H1 (cell line): Measurements from ENCODE around the gene GTF2H1. TPM values are rescaled to one million over a fixed set of nuclear protein-coding genes. Genes with fewer than 3 reads are reported as not detected.

ENCODE experiments used
- CTCF ChIA-PET: fragments of 300-600 bp; sonication (Branson Sonifier 250); formaldehyde crosslinking; loops from one replicate; lab custom pipeline; 2021; ENCODE audit not compliant: partially characterized antibody; lab: Charles Lee
- POLR2A ChIA-PET: fragments of 300-600 bp; sonication (Branson Sonifier 250); formaldehyde crosslinking; loops from one replicate; lab custom pipeline; 2021; ENCODE audit warnings: inconsistent platforms; ENCODE audit not compliant: partially characterized antibody; lab: Charles Lee
- DNase-seq, 2 experiments: peaks; one replicate each; pipeline versions ENCODE4 v3.0.0 to v3.0.0-alpha.2; 2010 to 2022; ENCODE audit warnings: low spot score in 2 of 2, low read depth in 1 of 2, mixed read lengths in 1 of 2
- FAIRE-seq: peaks from 2 replicates; lab custom pipeline; 2011; peaks lifted over from hg19 to GRCh38; lab: Jason Lieb, UNC
- H2AFZ ChIP-seq: 2 replicates; pipeline ENCODE4 v1.8.1; 2012; ENCODE audit warnings: low read length, inconsistent platforms
- H2AK5ac ChIP-seq: 2 replicates; pipeline ENCODE4 v1.6.1; 2013; ENCODE audit warnings: low read depth, low read length
- H2BK120ac ChIP-seq: replicated peaks from 2 replicates; pipeline ENCODE3; 2013; ENCODE audit warnings: low read depth, low read length, inconsistent platforms
- H2BK12ac ChIP-seq: 2 replicates; pipeline ENCODE4 v1.6.1; 2013; ENCODE audit warnings: low read depth, low read length
- H2BK15ac ChIP-seq: 2 replicates; pipeline ENCODE4 v1.6.1; 2013; ENCODE audit warnings: low read length
- H2BK20ac ChIP-seq: 2 replicates; pipeline ENCODE4 v1.6.1; 2013; ENCODE audit warnings: low read length
- H2BK5ac ChIP-seq: 2 replicates; pipeline ENCODE4 v1.6.1; 2013; ENCODE audit warnings: low read depth, low read length
- H3K14ac ChIP-seq: 2 replicates; pipeline ENCODE4 v1.6.1; 2013; ENCODE audit warnings: inconsistent platforms; ENCODE audit not compliant: insufficient read length
- H3K18ac ChIP-seq: 2 replicates; pipeline ENCODE4 v1.6.1; 2013; ENCODE audit warnings: low read length; ENCODE audit errors: extremely low read depth
- H3K23ac ChIP-seq: 2 replicates; pipeline ENCODE4 v1.6.1; 2013; ENCODE audit warnings: inconsistent platforms; ENCODE audit not compliant: insufficient read length
- H3K23me2 ChIP-seq: 2 replicates; pipeline ENCODE4 v1.6.1; 2013; ENCODE audit warnings: low read depth, low read length
- H3K27ac ChIP-seq: 2 replicates; pipeline ENCODE4 v1.6.1; 2011; ENCODE audit warnings: low read depth, low read length, inconsistent platforms
- H3K27me3 ChIP-seq, 4 experiments: replicated peaks in 1 of 4; 1 replicate in 1 of 4; 2 replicates in 3 of 4; pipeline versions ENCODE4 v1.6.1 to v1.8.1; 2011 to 2013; ENCODE audit warnings: low read length in 3 of 4, mild to moderate bottlenecking in 3 of 4, inconsistent platforms in 2 of 4, mixed read lengths in 2 of 4, moderate library complexity in 1 of 4; ENCODE audit not compliant: control insufficient read depth in 3 of 4, insufficient read depth in 3 of 4; ENCODE audit errors: extremely low read depth in 1 of 4
- H3K36me3 ChIP-seq, 4 experiments: 2 replicates each; pipeline versions ENCODE4 v1.6.1 to v1.8.1; 2011 to 2013; ENCODE audit warnings: mild to moderate bottlenecking in 4 of 4, low read length in 3 of 4, moderate library complexity in 2 of 4, control low read depth in 1 of 4, inconsistent platforms in 1 of 4; ENCODE audit not compliant: insufficient read depth in 4 of 4, control insufficient read depth in 2 of 4
- H3K4ac ChIP-seq: replicated peaks from 2 replicates; pipeline ENCODE3; 2013; ENCODE audit warnings: low read length, low read depth, mixed read lengths, inconsistent platforms; ENCODE audit not compliant: insufficient read length
- H3K4me1 ChIP-seq, 4 experiments: replicated peaks in 1 of 4; 1 replicate in 1 of 4; 2 replicates in 3 of 4; pipeline versions ENCODE4 v1.6.1 to v1.8.1; 2011 to 2013; ENCODE audit warnings: low read length in 3 of 4, inconsistent platforms in 2 of 4, mixed read lengths in 1 of 4; ENCODE audit not compliant: insufficient read depth in 4 of 4, control insufficient read depth in 3 of 4
- H3K4me2 ChIP-seq, 2 experiments: 2 replicates each; pipeline versions ENCODE4 v1.6.1 to v1.8.1; 2011 to 2013; ENCODE audit warnings: low read depth in 2 of 2, low read length in 2 of 2, control low read depth in 1 of 2, inconsistent platforms in 1 of 2, mild to moderate bottlenecking in 1 of 2; ENCODE audit not compliant: insufficient read depth in 1 of 2
- H3K4me3 ChIP-seq, 4 experiments: fragments of 200-600, 300-600 bp in 1 of 4; sonication (generic), shearing (Covaris generic), sonication (Bioruptor Twin) in 1 of 4; 2 replicates each; pipeline versions ENCODE4 v1.5.1 to v1.8.1; 2011 to 2016; ENCODE audit warnings: low read length in 4 of 4, low read depth in 3 of 4, control low read depth in 2 of 4, inconsistent platforms in 2 of 4, mild to moderate bottlenecking in 2 of 4, mixed read lengths in 1 of 4, moderate library complexity in 1 of 4; ENCODE audit not compliant: insufficient read depth in 2 of 4; ENCODE audit errors: extremely low read depth in 1 of 4
- H3K56ac ChIP-seq: replicated peaks from 2 replicates; pipeline ENCODE3; 2013; ENCODE audit warnings: low read depth, mild to moderate bottlenecking, mixed read lengths, low read length, inconsistent platforms; ENCODE audit not compliant: insufficient read length
- H3K79me1 ChIP-seq: 2 replicates; pipeline ENCODE4 v1.6.1; 2013; ENCODE audit warnings: low read depth, low read length, control low read depth
- H3K79me2 ChIP-seq, 2 experiments: 2 replicates each; pipeline versions ENCODE4 v1.6.1 to v1.8.1; 2012 to 2013; ENCODE audit warnings: low read length in 2 of 2, mild to moderate bottlenecking in 2 of 2, inconsistent platforms in 1 of 2; ENCODE audit not compliant: insufficient read depth in 2 of 2, control insufficient read depth in 1 of 2
- H3K9ac ChIP-seq, 4 experiments: replicated peaks in 1 of 4; 1 replicate in 1 of 4; 2 replicates in 3 of 4; pipeline versions ENCODE4 v1.6.1 to v1.8.1; 2011 to 2013; ENCODE audit warnings: low read depth in 3 of 4, low read length in 3 of 4, control low read depth in 2 of 4, mild to moderate bottlenecking in 2 of 4, moderate library complexity in 2 of 4, inconsistent platforms in 1 of 4; ENCODE audit errors: extremely low read depth in 1 of 4
- H3K9me3 ChIP-seq, 2 experiments: 2 replicates each; pipeline versions ENCODE4 v1.6.1 to v1.8.1; 2012 to 2013; ENCODE audit warnings: mild to moderate bottlenecking in 2 of 2, moderate library complexity in 2 of 2, control low read depth in 1 of 2, inconsistent platforms in 1 of 2, low read depth in 1 of 2, low read length in 1 of 2, mixed read lengths in 1 of 2; ENCODE audit not compliant: insufficient read depth in 2 of 2
- H4K20me1 ChIP-seq, 2 experiments: replicated peaks in 1 of 2; 2 replicates each; pipeline versions ENCODE3 to v1.8.1; 2011 to 2013; ENCODE audit warnings: inconsistent platforms in 2 of 2, low read length in 2 of 2, mild to moderate bottlenecking in 1 of 2; ENCODE audit not compliant: insufficient read depth in 2 of 2, control insufficient read depth in 1 of 2
- H4K5ac ChIP-seq: 2 replicates; pipeline ENCODE4 v1.6.1; 2013; ENCODE audit warnings: low read length, low read depth, mixed read lengths, inconsistent platforms; ENCODE audit not compliant: insufficient read length
- H4K8ac ChIP-seq: 2 replicates; pipeline ENCODE4 v1.8.0; 2013; ENCODE audit warnings: mild to moderate bottlenecking, moderate library complexity, low read length, inconsistent platforms; ENCODE audit not compliant: insufficient read depth; ENCODE audit errors: extremely low read depth
- H4K91ac ChIP-seq: replicated peaks from 2 replicates; pipeline ENCODE3; 2013; ENCODE audit warnings: low read length, mixed read lengths, inconsistent platforms; ENCODE audit not compliant: insufficient read length
- ASH2L ChIP-seq: fragments of 200-600, 300-600 bp; sonication (generic); IDR thresholded peaks from one replicate; pipeline ENCODE4 v1.7.1; 2017; ENCODE audit warnings: low read length
- TCF12 ChIP-seq: IDR thresholded peaks from 2 replicates; pipeline ENCODE4 v1.6.1; 2011; ENCODE audit warnings: low read depth, mild to moderate bottlenecking, low read length
- WGBS, 2 experiments: shearing (Covaris generic) in 1 of 2; methylation state at CpG; one replicate each; pipeline versions ENCODE4 v1.1.6 to v1.1.7; 2013 to 2015; ENCODE audit warnings: low lambda C conversion rate in 2 of 2, mixed read lengths in 2 of 2, inconsistent platforms in 1 of 2, low coverage in 1 of 2, missing lambda C conversion rate in 1 of 2; ENCODE audit not compliant: insufficient replicate concordance in 2 of 2, insufficient coverage in 1 of 2, insufficient read length in 1 of 2; ENCODE audit errors: extremely low coverage in 1 of 2, missing lambda C conversion rate in 1 of 2; 5-methylcytosine and 5-hydroxymethylcytosine counted together
- polyA plus RNA-seq, 7 experiments: library from polyadenylated mRNA; depleted of rRNA in 3 of 7; stranded (reverse) in 5 of 7; unstranded in 2 of 7; fragments of >200 nt in 5 of 7; fragments of 200-250 nt in 2 of 7; gene quantifications; 1 replicate in 5 of 7; 2 replicates in 1 of 7; 4 replicates in 1 of 7; pipeline versions ENCODE4 v1.2.1 to v1.2.3, GENCODE V29; 2011 to 2013; ENCODE audit warnings: missing spikeins in 2 of 7, mixed read lengths in 2 of 7
- total RNA-seq: library from RNA; stranded (reverse); fragmentation: NEBNext Ultra II Directional; extraction: Animal tissue kit (Norgen Biotek cat#: 25700); gene quantifications from 2 replicates; pipeline ENCODE4 v1.2.1, GENCODE V29; 2021

The GTF2H1 gene
- total and polyA plus RNA-seq, 2 of the 8 experiments (the other 6 are each of a cell fraction or from before 2014, with no cell fraction given) = 9.1 to 26.3 TPM

DNA sequence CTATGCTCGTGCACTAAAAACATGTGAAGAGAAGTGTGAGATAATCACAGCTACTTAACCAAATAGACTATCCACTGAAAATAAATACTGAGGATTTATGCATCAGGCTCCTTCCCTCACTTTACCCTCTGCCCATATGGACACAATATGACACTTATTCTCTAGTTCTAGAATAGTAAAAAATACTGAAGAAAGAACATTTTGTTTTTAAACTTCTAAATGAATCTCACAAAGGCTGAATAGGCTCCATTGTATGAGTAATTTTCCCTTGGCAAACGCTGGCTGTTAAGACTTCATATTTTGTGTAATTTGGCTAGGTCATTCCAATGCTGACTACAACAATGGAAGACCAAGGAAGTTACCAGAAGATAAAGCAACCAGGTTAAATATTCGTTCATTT, 10.4 kb upstream of the GTF2H1 start:
- FAIRE-seq (no peak), DNase-seq (no peak)
- no peak overlapping the region for H3K9ac ChIP-seq
- no peak overlapping the region for H3K18ac ChIP-seq
- H3K27me3 ChIP-seq = no peaks in the 10 kb centered on the region
- H2BK12ac ChIP-seq = no peak overlapping the region
- no peak overlapping the region for H3K56ac ChIP-seq
- H3K4me3 ChIP-seq = no peak overlapping the region
- H3K23ac ChIP-seq = no peak overlapping the region
- no peak overlapping the region for H2BK5ac ChIP-seq
- no peak overlapping the region for H2BK15ac ChIP-seq
- no peak overlapping the region for H4K5ac ChIP-seq
- no peak overlapping the region for H2BK120ac ChIP-seq
- H2AFZ ChIP-seq = no peak overlapping the region
- no peak overlapping the region for H3K4me2 ChIP-seq
- H3K79me1 ChIP-seq = peaks cover 12% of the 10 kb centered on the region; the same call in 1 of the 2 replicates
- peaks cover 0 to 31% of the 10 kb centered on the region in 2 experiments; a peak in 2 of 4 replicates for H3K79me2 ChIP-seq
- H3K14ac ChIP-seq = no peak overlapping the region
- no peaks in the 10 kb centered on the region for H3K9me3 ChIP-seq
- H4K8ac ChIP-seq = no peak overlapping the region
- H3K36me3 ChIP-seq = peaks cover 7 to 38% (median 22%) of the 10 kb centered on the region in 4 experiments
- H3K27ac ChIP-seq = no peak overlapping the region
- ChIA-PET CTCF (interaction anchor here (0.9 kb wide), 1 partner anchor 22 kb away, joined by 3 read pairs; no protein-coding TSS in a partner anchor), POLR2A (interaction anchor here (1.3 kb wide), 2 partner anchors 10 to 11 kb away, joined by 3 to 4 read pairs; partner anchors contain the start of gene HPS5)
- H3K4ac ChIP-seq = no peak overlapping the region
- H4K91ac ChIP-seq = no peak overlapping the region
- WGBS, 2 experiments = 78% methylated on average over 3 of the region's 3 CpGs; no CpG with 5 or more reads in 1 of the 2 experiments
- no peaks in the 10 kb centered on the region for H3K4me1 ChIP-seq
- no peaks in the 10 kb centered on the region for H4K20me1 ChIP-seq
- no peak overlapping the region for H2BK20ac ChIP-seq
- H2AK5ac ChIP-seq = no peak overlapping the region
- no peaks in the 10 kb centered on the region for H3K23me2 ChIP-seq
- no peak for TF ChIP-seq TCF12
- no peak for TF ChIP-seq ASH2L
